C4-2B (cell line): ENCODE data around the gene EXOC6.

Source experiments
- ZFX ChIP-seq: fragments of 450-650 bp; IDR thresholded peaks from 2 replicates; pipeline ENCODE4 v1.6.1; 2017
- TF ChIP-seq, protein P1 (sequence below): fragments of 450-650 bp; conservative IDR thresholded peaks from 2 replicates; pipeline ENCODE4 v1.5.1; 2017; ENCODE audit warnings: mild to moderate bottlenecking

DNA sequence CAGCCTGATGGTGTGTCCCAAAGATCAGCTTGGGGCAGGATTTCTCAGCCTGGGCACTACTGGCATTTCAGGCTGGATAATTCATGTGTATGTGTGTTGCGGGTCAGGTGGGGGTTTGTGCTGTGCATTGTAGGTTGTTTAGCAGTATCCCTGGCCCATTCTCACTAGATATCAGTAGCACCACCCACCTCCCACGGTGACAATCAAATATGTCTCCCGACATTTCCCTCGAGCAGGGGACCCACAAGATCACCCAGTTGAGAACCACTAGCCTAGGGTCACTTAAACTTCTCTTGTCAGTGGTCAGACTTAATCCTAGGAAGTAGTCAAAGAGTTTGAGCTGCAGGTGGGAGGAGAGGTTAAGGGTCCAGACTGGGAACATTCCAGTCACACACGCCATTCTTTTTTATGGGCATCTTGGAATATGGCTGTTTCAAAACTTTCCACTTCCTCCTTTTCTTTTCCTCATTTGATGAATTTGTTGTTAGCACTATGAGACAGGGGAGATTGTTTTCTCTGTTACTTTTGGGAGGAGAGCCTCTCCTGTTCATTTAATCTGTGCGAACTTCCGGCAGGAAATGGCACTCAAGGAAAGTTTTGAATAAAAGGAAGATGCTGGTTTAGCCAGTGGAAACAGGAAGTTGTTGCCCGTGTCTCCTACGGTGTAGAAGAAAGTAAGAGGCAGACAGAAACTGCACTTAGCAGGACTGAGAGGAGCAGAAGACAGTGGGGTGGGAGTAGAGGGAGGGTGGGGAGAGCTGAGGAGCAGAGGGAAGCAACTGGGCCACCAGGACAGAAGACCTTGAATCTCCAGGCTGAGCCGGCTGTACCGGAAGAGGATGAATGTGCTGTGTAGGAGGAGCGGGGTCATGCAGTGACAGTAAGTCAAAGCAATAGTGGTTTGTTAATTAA, 17.6 kb upstream of the EXOC6 start:
- TF ChIP-seq, protein P1, sequence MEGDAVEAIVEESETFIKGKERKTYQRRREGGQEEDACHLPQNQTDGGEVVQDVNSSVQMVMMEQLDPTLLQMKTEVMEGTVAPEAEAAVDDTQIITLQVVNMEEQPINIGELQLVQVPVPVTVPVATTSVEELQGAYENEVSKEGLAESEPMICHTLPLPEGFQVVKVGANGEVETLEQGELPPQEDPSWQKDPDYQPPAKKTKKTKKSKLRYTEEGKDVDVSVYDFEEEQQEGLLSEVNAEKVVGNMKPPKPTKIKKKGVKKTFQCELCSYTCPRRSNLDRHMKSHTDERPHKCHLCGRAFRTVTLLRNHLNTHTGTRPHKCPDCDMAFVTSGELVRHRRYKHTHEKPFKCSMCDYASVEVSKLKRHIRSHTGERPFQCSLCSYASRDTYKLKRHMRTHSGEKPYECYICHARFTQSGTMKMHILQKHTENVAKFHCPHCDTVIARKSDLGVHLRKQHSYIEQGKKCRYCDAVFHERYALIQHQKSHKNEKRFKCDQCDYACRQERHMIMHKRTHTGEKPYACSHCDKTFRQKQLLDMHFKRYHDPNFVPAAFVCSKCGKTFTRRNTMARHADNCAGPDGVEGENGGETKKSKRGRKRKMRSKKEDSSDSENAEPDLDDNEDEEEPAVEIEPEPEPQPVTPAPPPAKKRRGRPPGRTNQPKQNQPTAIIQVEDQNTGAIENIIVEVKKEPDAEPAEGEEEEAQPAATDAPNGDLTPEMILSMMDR: no peak
- no peak for TF ChIP-seq ZFX
